Trophoblast cell (in vitro differentiated cells and primary cell): ENCODE measurements around the gene HS3ST3A1. TPM values are rescaled to one million over a fixed set of nuclear protein-coding genes. Genes with fewer than 3 reads are reported as not detected.

Experiments used
- DNase-seq, 2 donors: peaks; one replicate each; pipeline ENCODE4 v3.0.0-alpha.2; 2016
- H2AFZ ChIP-seq: 2 replicates; pipeline ENCODE4 v1.6.1; 2013; ENCODE audit warnings: low read length, moderate library complexity, mild to moderate bottlenecking; ENCODE audit not compliant: insufficient read depth, poor library complexity
- H2AK5ac ChIP-seq: 2 replicates; pipeline ENCODE4 v1.6.1; 2013; ENCODE audit warnings: mild to moderate bottlenecking, low read length
- H2BK120ac ChIP-seq: 2 replicates; pipeline ENCODE4 v1.6.1; 2013; ENCODE audit warnings: low read length, mild to moderate bottlenecking, moderate library complexity; ENCODE audit not compliant: insufficient read depth, poor library complexity
- H2BK12ac ChIP-seq: 2 replicates; pipeline ENCODE4 v1.6.1; 2013; ENCODE audit warnings: mild to moderate bottlenecking, low read length, moderate library complexity
- H2BK5ac ChIP-seq: 2 replicates; pipeline ENCODE4 v1.6.1; 2013; ENCODE audit warnings: low read length, low read depth, moderate library complexity, mild to moderate bottlenecking; ENCODE audit not compliant: poor library complexity
- H3K14ac ChIP-seq: 2 replicates; pipeline ENCODE4 v1.6.1; 2013; ENCODE audit warnings: mild to moderate bottlenecking, low read length
- H3K18ac ChIP-seq: 2 replicates; pipeline ENCODE4 v1.6.1; 2013; ENCODE audit warnings: mild to moderate bottlenecking, low read length
- H3K23ac ChIP-seq: 2 replicates; pipeline ENCODE4 v1.6.1; 2013; ENCODE audit warnings: low read length
- H3K27ac ChIP-seq: 2 replicates; pipeline ENCODE4 v1.5.1; 2013; ENCODE audit warnings: low read depth, mild to moderate bottlenecking, inconsistent platforms, low read length, moderate library complexity
- H3K27me3 ChIP-seq: 2 replicates; pipeline ENCODE4 v1.6.1; 2013; ENCODE audit warnings: inconsistent platforms, mild to moderate bottlenecking, low read length, moderate library complexity; ENCODE audit not compliant: insufficient read depth
- H3K36me3 ChIP-seq, 2 experiments: 1 replicate in 1 of 2; 2 replicates in 1 of 2; pipeline ENCODE4 v1.6.1; 2013; ENCODE audit warnings: low read length in 2 of 2, mild to moderate bottlenecking in 2 of 2, moderate library complexity in 1 of 2; ENCODE audit not compliant: insufficient read depth in 2 of 2, control insufficient read depth in 1 of 2
- H3K4ac ChIP-seq: 2 replicates; pipeline ENCODE4 v1.6.1; 2013; ENCODE audit warnings: low read depth, mild to moderate bottlenecking, low read length, moderate library complexity
- H3K4me1 ChIP-seq, 2 experiments: 1 replicate in 1 of 2; 2 replicates in 1 of 2; pipeline ENCODE4 v1.6.1; 2013; ENCODE audit warnings: low read length in 2 of 2, mild to moderate bottlenecking in 2 of 2, moderate library complexity in 1 of 2; ENCODE audit not compliant: insufficient read depth in 2 of 2, control insufficient read depth in 1 of 2
- H3K4me2 ChIP-seq: 2 replicates; pipeline ENCODE4 v1.6.1; 2013; ENCODE audit warnings: inconsistent platforms, mild to moderate bottlenecking, low read length, moderate library complexity
- H3K4me3 ChIP-seq: 2 replicates; pipeline ENCODE4 v1.5.1; 2013; ENCODE audit warnings: mild to moderate bottlenecking, low read depth, low read length, inconsistent platforms
- H3K79me1 ChIP-seq: one replicate; pipeline ENCODE4 v1.6.1; 2013; ENCODE audit warnings: low read length
- H3K79me2 ChIP-seq: 2 replicates; pipeline ENCODE4 v1.6.1; 2013; ENCODE audit warnings: low read length, mild to moderate bottlenecking; ENCODE audit not compliant: control insufficient read depth, insufficient read depth, poor library complexity
- H3K9ac ChIP-seq: 2 replicates; pipeline ENCODE4 v1.6.1; 2013; ENCODE audit warnings: mild to moderate bottlenecking, low read length
- H3K9me3 ChIP-seq: 2 replicates; pipeline ENCODE4 v1.6.1; 2013; ENCODE audit warnings: low read depth, mild to moderate bottlenecking, control low read depth, inconsistent platforms, low read length; ENCODE audit not compliant: insufficient read depth
- H4K12ac ChIP-seq: 2 replicates; pipeline ENCODE4 v1.6.1; 2013; ENCODE audit warnings: low read depth, mild to moderate bottlenecking, low read length, moderate library complexity
- H4K8ac ChIP-seq: 2 replicates; pipeline ENCODE4 v1.6.1; 2013; ENCODE audit warnings: low read depth, mild to moderate bottlenecking, low read length, moderate library complexity
- H4K91ac ChIP-seq: one replicate; pipeline ENCODE4 v1.6.1; 2013; ENCODE audit warnings: low read depth, mild to moderate bottlenecking, low read length, moderate library complexity
- WGBS: extraction: QIAGEN DNeasy Blood & Tissue Kit; methylation state at CpG from one replicate; pipeline ENCODE4 v1.1.7; 2013; ENCODE audit warnings: missing lambda C conversion rate; ENCODE audit not compliant: insufficient read length, insufficient coverage; ENCODE audit errors: extremely low coverage; 5-methylcytosine and 5-hydroxymethylcytosine counted together
- polyA plus RNA-seq: library from polyadenylated mRNA; stranded (reverse); fragments of 200-250 nt; gene quantifications from 2 replicates; pipeline ENCODE4 v1.2.3, GENCODE V29; 2013

The HS3ST3A1 gene
- 9.2 and 9.9 TPM in 2 replicates for polyA plus RNA-seq

DNA sequence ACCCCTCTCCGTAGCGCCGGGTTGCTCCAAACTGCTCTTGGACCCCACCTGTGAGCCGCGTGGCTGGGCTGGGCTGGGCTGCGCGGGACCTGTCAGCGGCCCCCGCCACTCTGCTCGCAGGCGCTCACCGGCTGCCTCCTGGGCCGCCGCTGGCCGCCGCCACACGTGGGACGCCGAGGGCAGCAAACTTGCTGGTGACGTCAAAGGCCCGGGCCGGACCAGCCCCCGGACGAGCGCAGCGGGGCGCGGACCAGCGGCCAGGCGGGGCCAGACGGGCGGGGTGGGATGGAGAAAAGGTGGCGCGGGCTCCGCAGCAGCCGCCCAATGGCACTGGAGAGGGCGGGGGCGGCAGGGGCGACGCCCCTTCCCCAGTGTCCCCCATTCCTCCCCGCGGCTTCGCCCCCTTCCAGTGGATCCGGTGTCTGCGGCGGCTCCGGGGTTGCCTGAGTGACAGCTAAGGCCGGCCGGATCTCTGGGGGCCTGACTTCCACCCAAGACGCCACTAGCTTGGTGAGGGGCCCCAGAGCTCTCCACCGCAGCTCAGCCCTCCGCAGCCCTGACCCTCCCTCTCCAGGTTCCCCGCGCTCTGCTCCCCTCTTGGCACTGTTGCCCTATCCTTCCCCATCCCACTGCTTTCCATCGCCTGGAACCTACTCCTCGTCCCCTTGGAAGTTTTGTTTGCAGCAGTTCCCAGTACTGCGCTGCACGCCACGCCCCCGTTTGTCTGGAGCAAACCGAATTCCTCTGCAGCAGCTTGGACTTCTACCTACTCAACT is at the start of gene HS3ST3A1:
Gene HS3ST3A1 (minus strand): TSS at position 154 of the 776 bp plus-strand sequence. CDS start 800 bp downstream, outside the sequence.
- Histone ChIP-seq H4K8ac (peak within 1 kb of the TSS; percentile 70), H2BK120ac (peak within 1 kb of the TSS; percentile 48)
- no CpG with 5 or more reads among the region's 61 CpGs for WGBS

DNA sequence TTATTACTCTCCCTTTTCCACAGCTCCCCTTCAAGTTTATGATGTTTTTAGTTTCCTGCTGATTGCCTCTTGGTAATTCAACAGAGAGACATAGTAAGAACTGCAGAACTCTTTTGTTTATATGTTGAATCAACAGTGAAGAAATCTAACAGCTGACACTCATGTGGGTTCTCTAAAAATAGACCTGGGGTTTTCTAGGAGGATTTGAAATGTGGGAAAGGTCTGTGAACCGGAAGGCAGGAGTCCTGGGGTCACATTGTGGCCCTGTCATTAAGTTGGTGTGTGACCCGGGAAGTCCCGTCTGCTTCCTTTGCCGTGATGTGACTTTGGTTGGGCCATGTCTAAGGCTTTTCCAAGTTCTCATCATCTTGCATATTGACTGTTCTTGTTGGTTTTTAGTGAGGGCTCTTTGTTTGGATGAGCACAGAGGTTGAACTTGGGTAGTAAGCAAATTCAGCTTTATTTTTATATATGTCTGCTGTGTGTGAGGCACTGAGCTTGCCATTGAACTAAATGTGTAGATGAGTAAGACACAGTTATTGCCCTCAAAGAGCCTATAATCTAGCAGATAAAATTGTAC is 48.5 kb upstream of the HS3ST3A1 start:
- H4K12ac ChIP-seq, result no peak overlapping the region
- no peak overlapping the region for H3K4ac ChIP-seq
- H2BK12ac ChIP-seq, result no peak overlapping the region
- no peak overlapping the region for H3K27ac ChIP-seq
- H3K79me2 ChIP-seq, result no peaks in the 10 kb centered on the region
- peaks cover 0 to 3% of the 10 kb centered on the region in 2 experiments for H3K4me1 ChIP-seq
- H3K9ac ChIP-seq, result no peak overlapping the region
- WGBS, result no CpG with 5 or more reads among the region's 4 CpGs
- no peak for DNase-seq
- H3K14ac ChIP-seq, result no peak overlapping the region
- no peaks in the 10 kb centered on the region for H3K9me3 ChIP-seq
- H2BK120ac ChIP-seq, result no peak overlapping the region
- no peak overlapping the region for H3K4me2 ChIP-seq
- no peaks in the 10 kb centered on the region for H3K36me3 ChIP-seq
- H3K4me3 ChIP-seq, result no peak overlapping the region
- H3K79me1 ChIP-seq, result no peaks in the 10 kb centered on the region
- H3K23ac ChIP-seq, result no peak overlapping the region
- H3K18ac ChIP-seq, result no peak overlapping the region
- no peaks in the 10 kb centered on the region for H3K27me3 ChIP-seq
- H2AFZ ChIP-seq, result no peak overlapping the region
- H4K91ac ChIP-seq, result no peak overlapping the region
- no peak overlapping the region for H2AK5ac ChIP-seq
- no peak overlapping the region for H2BK5ac ChIP-seq
- H4K8ac ChIP-seq, result no peak overlapping the region

More for the DNA sequence above, at the start of gene HS3ST3A1:
- H2AFZ ChIP-seq, result peak within 1 kb of the TSS; percentile 80
- H2AK5ac ChIP-seq, result no peak within 1 kb of the TSS
- H3K9me3 ChIP-seq, result peaks cover 3% of the 10 kb centered on the region
- peak within 1 kb of the TSS; percentile 99 for H3K4me2 ChIP-seq
- H3K18ac ChIP-seq, result peak within 1 kb of the TSS; percentile 35
- DNase-seq, result peak; percentile 64 to 69
- peaks cover 9% of the 10 kb centered on the region for H3K27me3 ChIP-seq
- H4K91ac ChIP-seq, result peak within 1 kb of the TSS; percentile 69
- no peak within 1 kb of the TSS for H2BK12ac ChIP-seq
- peak within 1 kb of the TSS; percentile 70 for H4K12ac ChIP-seq
- H3K79me2 ChIP-seq, result peaks cover 2% of the 10 kb centered on the region
- no peak within 1 kb of the TSS for H2BK5ac ChIP-seq
- H3K36me3 ChIP-seq, result no peaks in the 10 kb centered on the region
- H3K4me1 ChIP-seq, result peaks cover 4 to 13% of the 10 kb centered on the region in 2 experiments
- H3K4me3 ChIP-seq, result peak within 1 kb of the TSS; percentile 69
- H3K23ac ChIP-seq, result no peak within 1 kb of the TSS
- H3K79me1 ChIP-seq, result peaks cover 8% of the 10 kb centered on the region
- H3K4ac ChIP-seq, result peak within 1 kb of the TSS; percentile 39
- peak within 1 kb of the TSS; percentile 59 for H3K14ac ChIP-seq
- peak within 1 kb of the TSS; percentile 41 for H3K27ac ChIP-seq
- peak within 1 kb of the TSS; percentile 65 for H3K9ac ChIP-seq

DNA sequence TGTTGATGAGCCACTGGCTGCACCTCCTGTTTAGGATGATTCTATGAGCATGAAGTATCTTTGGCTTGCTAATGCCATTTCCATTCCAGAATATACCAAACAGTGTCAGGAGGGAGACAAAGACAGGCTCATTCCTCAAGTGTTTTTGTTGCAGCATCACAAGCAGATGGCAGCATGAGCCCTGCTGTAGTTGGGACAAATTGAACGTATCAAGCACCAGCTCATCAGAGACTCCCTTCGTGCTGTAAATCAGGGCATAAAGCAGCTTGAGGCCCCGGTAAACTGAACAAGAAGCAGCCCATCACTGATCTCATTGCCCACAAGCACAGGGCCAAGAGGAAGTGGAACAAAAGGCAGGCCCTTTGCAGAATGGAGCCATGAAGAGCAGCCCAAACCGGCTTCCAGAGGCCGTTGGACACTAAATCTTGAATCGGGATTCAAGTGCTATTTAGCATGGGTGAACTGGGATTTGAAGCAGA is 45.9 kb upstream of the HS3ST3A1 start:
- no peak overlapping the region for H4K12ac ChIP-seq
- no peak overlapping the region for H3K18ac ChIP-seq
- H3K79me1 ChIP-seq, result no peaks in the 10 kb centered on the region
- no peak overlapping the region for H2BK12ac ChIP-seq
- WGBS, result no CpG with 5 or more reads among the region's 6 CpGs
- H3K14ac ChIP-seq, result no peak overlapping the region
- H2BK5ac ChIP-seq, result no peak overlapping the region
- H4K8ac ChIP-seq, result no peak overlapping the region
- no peak overlapping the region for H3K4me3 ChIP-seq
- H3K27ac ChIP-seq, result no peak overlapping the region
- H3K36me3 ChIP-seq, result no peaks in the 10 kb centered on the region
- DNase-seq, result no peak
- H4K91ac ChIP-seq, result no peak overlapping the region
- H3K4me1 ChIP-seq, result peaks cover 0 to 3% of the 10 kb centered on the region in 2 experiments
- H3K9ac ChIP-seq, result no peak overlapping the region
- no peak overlapping the region for H2AFZ ChIP-seq
- H3K27me3 ChIP-seq, result no peaks in the 10 kb centered on the region
- H2AK5ac ChIP-seq, result no peak overlapping the region
- H3K9me3 ChIP-seq, result no peaks in the 10 kb centered on the region
- H2BK120ac ChIP-seq, result no peak overlapping the region
- no peaks in the 10 kb centered on the region for H3K79me2 ChIP-seq
- H3K4ac ChIP-seq, result no peak overlapping the region
- no peak overlapping the region for H3K4me2 ChIP-seq
- no peak overlapping the region for H3K23ac ChIP-seq

DNA sequence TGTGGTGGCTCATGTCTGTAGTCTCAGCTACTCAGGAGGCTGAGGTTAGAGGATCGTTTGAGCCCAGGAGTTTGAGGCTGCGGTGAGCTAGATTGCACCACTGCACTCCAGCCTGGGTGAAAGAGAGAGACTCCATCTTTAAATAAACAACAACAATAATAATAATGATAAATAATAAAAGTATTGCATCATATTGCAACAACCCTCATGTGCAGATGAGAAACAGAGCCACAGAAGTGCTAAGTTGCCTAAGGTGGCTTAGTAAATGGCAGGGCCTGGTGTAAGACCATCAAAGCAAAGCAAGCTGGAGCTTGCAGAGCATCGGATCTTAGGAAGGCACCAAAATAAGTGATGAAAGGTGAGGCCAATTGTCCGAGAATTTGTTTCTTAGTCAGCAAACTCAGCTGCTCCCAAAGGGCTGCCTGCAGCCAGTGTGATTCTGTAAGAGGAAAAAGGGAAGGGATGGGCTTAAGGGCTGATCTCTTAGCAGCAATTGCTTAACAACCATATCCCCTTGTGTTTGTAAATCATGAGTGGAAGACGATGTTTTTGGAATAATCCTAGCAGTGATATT is 45.3 kb upstream of the HS3ST3A1 start:
- Histone ChIP-seq H3K14ac (no peak overlapping the region), H2AFZ (no peak overlapping the region), H3K79me1 (no peaks in the 10 kb centered on the region), H4K91ac (no peak overlapping the region), H2BK120ac (no peak overlapping the region), H3K9me3 (no peaks in the 10 kb centered on the region), H2BK5ac (no peak overlapping the region), H3K27me3 (no peaks in the 10 kb centered on the region), H3K23ac (no peak overlapping the region), H2AK5ac (no peak overlapping the region), H3K4me3 (no peak overlapping the region), H3K36me3 (no peaks in the 10 kb centered on the region), H3K27ac (no peak overlapping the region), H3K4ac (no peak overlapping the region), H4K12ac (no peak overlapping the region), H3K79me2 (no peaks in the 10 kb centered on the region), H3K4me1 (peaks cover 0 to 3% of the 10 kb centered on the region in 2 experiments), H3K18ac (no peak overlapping the region), H3K9ac (no peak overlapping the region), H2BK12ac (no peak overlapping the region), H3K4me2 (no peak overlapping the region), H4K8ac (no peak overlapping the region)
- no peak for DNase-seq
- no CpG with 5 or more reads among the region's 5 CpGs for WGBS
